Activated T-helper 1 cell treated with anti-CD3 and anti-CD28 coated beads, Interleukin-12 subunit alpha, Interleukin-12 subunit beta, Interleukin-2, Interleukin-4 antibody, amounts not matched to agents 30 ng/mL and 10 ng/mL and 1 ng/mL, durations not matched to agents 14 hours and 24 hours and 36 hours (primary cell): Measurements from ENCODE around the gene WDR4. TPM values are rescaled to one million over a fixed set of nuclear protein-coding genes. Genes with fewer than 3 reads are reported as not detected.
"Not testable (repeated sequence)": the region's sequence is repeated elsewhere in the genome, so short reads cannot be mapped to it uniquely, and the experiment has no call there.

ENCODE experiments used
- DNase-seq: peaks from one replicate; pipeline ENCODE4 v3.0.0; 2021; ENCODE audit warnings: low spot score
- H3K27ac Mint-ChIP-seq: one replicate; pipeline ENCODE4 v1.8.0; 2021; ENCODE audit warnings: mild to moderate bottlenecking, mixed read lengths
- H3K27me3 Mint-ChIP-seq: one replicate; pipeline ENCODE4 v1.8.0; 2022; ENCODE audit warnings: mild to moderate bottlenecking, moderate library complexity, mixed read lengths; ENCODE audit not compliant: insufficient read depth
- H3K36me3 Mint-ChIP-seq: one replicate; pipeline ENCODE4 v1.8.0; 2021; ENCODE audit warnings: low read depth, mixed read lengths
- H3K4me1 Mint-ChIP-seq: one replicate; pipeline ENCODE4 v1.8.0; 2021; ENCODE audit warnings: low read depth, mixed read lengths
- H3K4me3 Mint-ChIP-seq: one replicate; pipeline ENCODE4 v1.8.0; 2021; ENCODE audit warnings: mild to moderate bottlenecking, moderate library complexity, mixed read lengths
- H3K9me3 Mint-ChIP-seq: one replicate; pipeline ENCODE4 v1.8.0; 2021; ENCODE audit warnings: mixed read lengths
- intact Hi-C: fragments of 100-400 bp; cut with micrococcal nuclease; formaldehyde crosslinking; loops from one replicate; pipeline ENCODE4 v1.15.1; 2024
- total RNA-seq: library from RNA; stranded (reverse); gene quantifications from 2 replicates; pipeline ENCODE4 v1.2.3, GENCODE V29; 2022

The WDR4 gene
- total RNA-seq = 73.2 and 74.2 TPM in 2 replicates

- intact Hi-C loops = loop anchor here (1.0 to 2.0 kb wide), 5 partner anchors 14 to 646 kb away; partner anchors contain the start of genes NDUFV3 and PKNOX1
- Mint-ChIP-seq H3K27me3 (no peaks in the 10 kb centered on the region), H3K4me3 (peak within 1 kb of the TSS; percentile 98), H3K27ac (peak within 1 kb of the TSS; percentile 98), H3K4me1 (peaks cover 26% of the 10 kb centered on the region), H3K36me3 (peaks cover 25% of the 10 kb centered on the region), H3K9me3 (no peaks in the 10 kb centered on the region)
- DNase-seq = peak; percentile 99
These were observed at the start of gene WDR4 for GRCh38 chr21:42878993-42879787. TSS of gene WDR4 (minus strand) at chr21:42879539. CDS start at chr21:42879495, 44 bp downstream.

- DNase-seq, H3K27me3 Mint-ChIP-seq, H3K27ac Mint-ChIP-seq, intact Hi-C loops, H3K9me3 Mint-ChIP-seq, H3K4me3 Mint-ChIP-seq, H3K36me3 Mint-ChIP-seq: not testable (repeated sequence)
- H3K4me1 Mint-ChIP-seq = peaks cover 16% of the 10 kb centered on the region
These were observed 48.3 kb upstream of the WDR4 start for GRCh38 chr21:42927474-42928200.

- Mint-ChIP-seq H3K4me1 (peaks cover 16% of the 10 kb centered on the region), H3K27ac (peak within 1 kb of the TSS; percentile 67), H3K36me3 (no peaks in the 10 kb centered on the region), H3K27me3 (no peaks in the 10 kb centered on the region), H3K4me3 (peak within 1 kb of the TSS; percentile 35), H3K9me3 (no peaks in the 10 kb centered on the region)
- DNase-seq = no peak
- intact Hi-C loops = no loop called here
These were observed 46.0 kb upstream of the WDR4 start, which contains the start of gene ERVH48-1 for GRCh38 chr21:42925114-42925926. TSS of gene ERVH48-1 (minus strand) at chr21:42925630. CDS start at chr21:42919006, 6,624 bp downstream.

GRCh38 chr21:42924433-42924751 is 45.1 kb upstream of the WDR4 start:
- H3K4me1 Mint-ChIP-seq = peaks cover 16% of the 10 kb centered on the region
- peak overlapping the region; percentile 67 for H3K27ac Mint-ChIP-seq
- no peaks in the 10 kb centered on the region for H3K9me3 Mint-ChIP-seq
- no peaks in the 10 kb centered on the region for H3K27me3 Mint-ChIP-seq
- DNase-seq = no peak
- peak overlapping the region; percentile 35 for H3K4me3 Mint-ChIP-seq
- intact Hi-C loops = loop anchor here (1.0 kb wide), 2 partner anchors 31 to 50 kb away; partner anchors contain the start of genes NDUFV3 and PKNOX1
- H3K36me3 Mint-ChIP-seq = no peaks in the 10 kb centered on the region

- no peaks in the 10 kb centered on the region for H3K36me3 Mint-ChIP-seq
- H3K27ac Mint-ChIP-seq = peak overlapping the region; percentile 67
- H3K9me3 Mint-ChIP-seq = no peaks in the 10 kb centered on the region
- H3K27me3 Mint-ChIP-seq = no peaks in the 10 kb centered on the region
- peak; percentile 74 for DNase-seq
- peak overlapping the region; percentile 35 for H3K4me3 Mint-ChIP-seq
- intact Hi-C loops = loop anchor here (1.0 kb wide), 3 partner anchors 30 to 723 kb away; partner anchors contain the start of genes NDUFV3 and PKNOX1
- H3K4me1 Mint-ChIP-seq = peaks cover 16% of the 10 kb centered on the region
These were observed 44.5 kb upstream of the WDR4 start for GRCh38 chr21:42923553-42924432.

DNA sequence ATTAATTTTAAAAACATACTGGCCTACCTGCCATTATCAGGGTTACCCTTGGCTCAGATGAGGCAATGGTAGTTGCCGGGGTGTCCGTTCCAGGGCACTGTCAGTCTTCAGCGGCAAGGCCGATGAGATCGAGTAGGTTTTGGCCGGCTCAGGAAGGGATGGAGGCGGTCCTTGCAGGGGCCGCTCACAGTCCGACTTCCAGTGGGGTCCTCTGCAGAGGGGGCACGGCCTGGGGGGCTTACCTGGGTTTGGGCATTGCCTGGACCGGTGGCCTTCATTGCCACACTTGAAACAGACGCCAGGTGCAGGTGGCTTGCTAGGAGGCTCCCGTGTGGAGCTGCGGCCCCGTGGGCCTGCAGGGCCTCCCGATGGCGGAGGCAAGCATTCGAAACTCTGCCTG is 43.6 kb upstream of the WDR4 start:
- no peaks in the 10 kb centered on the region for H3K36me3 Mint-ChIP-seq
- no peak overlapping the region for H3K27ac Mint-ChIP-seq
- H3K9me3 Mint-ChIP-seq = no peaks in the 10 kb centered on the region
- no peak overlapping the region for H3K4me3 Mint-ChIP-seq
- peaks cover 16% of the 10 kb centered on the region for H3K4me1 Mint-ChIP-seq
- no peaks in the 10 kb centered on the region for H3K27me3 Mint-ChIP-seq
- no peak for DNase-seq
- intact Hi-C loops = loop anchor here (1.0 kb wide), 1 partner anchor 723 kb away; no protein-coding TSS in a partner anchor

DNA sequence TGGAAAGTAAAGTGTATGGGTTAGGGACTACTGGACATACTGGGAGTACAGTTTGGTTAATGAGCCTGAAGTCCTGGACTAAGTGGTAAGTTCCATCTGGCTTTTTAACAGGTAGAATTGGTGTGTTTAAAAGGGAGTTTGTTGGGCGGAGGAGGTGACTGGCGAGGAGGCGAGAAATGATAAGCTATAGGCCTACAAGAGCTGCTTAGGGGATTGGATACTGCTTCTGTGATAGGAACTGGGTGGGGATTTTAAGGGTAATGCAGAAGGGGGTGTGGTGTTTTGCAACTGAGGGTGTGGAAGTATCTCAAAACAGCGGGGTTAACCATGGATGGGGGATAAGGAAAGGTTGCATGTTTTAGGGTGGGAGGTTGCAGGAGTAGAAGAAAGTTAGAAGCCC is 42.6 kb upstream of the WDR4 start:
- peaks cover 16% of the 10 kb centered on the region for H3K4me1 Mint-ChIP-seq
- no peaks in the 10 kb centered on the region for H3K36me3 Mint-ChIP-seq
- no peak overlapping the region for H3K27ac Mint-ChIP-seq
- intact Hi-C loops = no loop called here
- no peaks in the 10 kb centered on the region for H3K27me3 Mint-ChIP-seq
- no peak for DNase-seq
- no peak overlapping the region for H3K4me3 Mint-ChIP-seq
- H3K9me3 Mint-ChIP-seq = no peaks in the 10 kb centered on the region

GRCh38 chr21:42918291-42918690 is 39.0 kb upstream of the WDR4 start:
- Mint-ChIP-seq H3K4me1 (peaks cover 1% of the 10 kb centered on the region), H3K27ac (no peak overlapping the region), H3K4me3 (no peak overlapping the region), H3K36me3 (no peaks in the 10 kb centered on the region), H3K27me3 (no peaks in the 10 kb centered on the region), H3K9me3 (no peaks in the 10 kb centered on the region)
- intact Hi-C loops = no loop called here
- no peak for DNase-seq

DNA sequence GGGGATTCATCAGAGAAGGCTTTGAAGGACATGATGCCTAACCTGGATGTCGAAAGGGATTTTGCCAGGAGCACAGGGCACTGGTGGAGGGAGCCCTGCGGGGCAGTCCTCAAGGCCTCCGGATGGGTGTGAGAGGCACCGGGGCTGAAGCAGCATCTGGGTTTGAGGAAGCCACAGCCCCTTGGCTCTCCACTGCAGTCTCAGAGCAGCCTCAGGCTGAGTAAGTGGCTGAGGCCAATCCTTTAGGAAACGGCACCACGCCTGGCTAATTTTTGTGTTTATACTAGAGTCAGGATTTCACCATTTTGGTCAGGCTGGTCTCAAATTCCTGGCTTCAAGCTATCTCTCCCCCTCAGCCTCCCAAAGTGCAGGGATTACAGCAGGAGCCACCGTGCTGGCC is 34.1 kb upstream of the WDR4 start:
- Mint-ChIP-seq H3K27ac (no peak overlapping the region), H3K4me1 (no peaks in the 10 kb centered on the region), H3K9me3 (no peaks in the 10 kb centered on the region), H3K4me3 (no peak overlapping the region), H3K27me3 (no peaks in the 10 kb centered on the region), H3K36me3 (peaks cover 9% of the 10 kb centered on the region)
- no peak for DNase-seq
- intact Hi-C loops = no loop called here

DNA sequence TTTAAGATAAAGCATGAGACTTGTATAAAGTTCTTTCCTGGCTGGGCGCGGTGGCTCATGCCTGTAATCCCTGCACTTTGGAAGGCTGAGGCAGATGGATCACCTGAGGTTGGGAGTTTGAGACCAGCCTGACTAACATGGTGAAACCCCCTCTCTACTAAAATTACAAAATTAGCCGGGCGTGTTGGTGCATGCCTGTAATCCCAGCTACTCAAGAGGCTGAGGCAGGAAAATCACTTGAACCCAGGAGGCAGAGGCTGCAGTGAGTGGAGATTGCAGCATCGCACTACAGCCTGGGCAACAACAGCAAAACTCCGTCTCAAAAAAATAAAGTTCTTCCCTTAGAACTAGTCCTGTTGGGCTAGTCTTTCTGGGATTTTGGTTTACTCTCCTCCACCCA is 32.6 kb upstream of the WDR4 start:
- H3K4me3 Mint-ChIP-seq, H3K36me3 Mint-ChIP-seq, H3K27ac Mint-ChIP-seq, intact Hi-C loops, H3K9me3 Mint-ChIP-seq, H3K4me1 Mint-ChIP-seq, H3K27me3 Mint-ChIP-seq, DNase-seq: not testable (repeated sequence)

GRCh38 chr21:42908484-42908883 is 29.1 kb upstream of the WDR4 start:
- intact Hi-C loops, H3K27ac Mint-ChIP-seq: not testable (repeated sequence)

DNA sequence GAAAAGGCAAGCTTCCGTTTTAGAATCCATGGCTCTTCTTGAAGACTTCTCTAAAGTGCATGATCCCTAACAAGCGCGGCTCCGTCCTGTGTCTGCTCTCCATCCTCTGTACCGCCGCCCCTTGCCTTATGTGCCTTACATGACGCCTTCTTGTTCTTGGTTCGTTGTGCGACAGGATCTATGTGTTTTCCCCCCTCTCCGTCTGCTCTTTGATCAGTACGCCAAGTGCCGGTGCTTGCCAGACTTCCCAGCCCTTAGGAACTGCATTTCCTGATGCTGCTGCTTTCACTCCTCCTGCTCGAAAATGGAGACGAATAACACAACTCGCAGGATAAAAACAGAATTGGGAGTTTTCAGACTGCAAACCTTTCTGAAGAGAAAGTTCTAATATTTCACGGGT is 26.9 kb upstream of the WDR4 start:
- Mint-ChIP-seq H3K4me1 (no peaks in the 10 kb centered on the region), H3K27ac (no peak overlapping the region), H3K27me3 (no peaks in the 10 kb centered on the region), H3K4me3 (no peak overlapping the region), H3K9me3 (no peaks in the 10 kb centered on the region), H3K36me3 (peaks cover 37% of the 10 kb centered on the region)
- intact Hi-C loops = no loop called here
- no peak for DNase-seq

More at GRCh38 chr21:42908484-42908883, 29.1 kb upstream of the WDR4 start:
- DNase-seq, H3K9me3 Mint-ChIP-seq, H3K4me3 Mint-ChIP-seq, H3K27me3 Mint-ChIP-seq, H3K4me1 Mint-ChIP-seq: not testable (repeated sequence)
- peaks cover 26% of the 10 kb centered on the region for H3K36me3 Mint-ChIP-seq
